Heart left ventricle (tissue), 16 donors: ENCODE measurements around the gene GABRB1. TPM values are rescaled to one million over a fixed set of nuclear protein-coding genes. Genes with fewer than 3 reads are reported as not detected.

Source experiments
- ATAC-seq, 4 donors: fragments of 200-7000 bp; cut with Tn5 transposase; one replicate each; pipeline ENCODE4 v1.9.1; 2020 to 2022; ENCODE audit warnings: moderate library complexity in 4 of 4, mild to moderate bottlenecking in 3 of 4, moderate number of reproducible peaks in 1 of 4
- DNase-seq, 5 donors: peaks; one replicate each; pipeline ENCODE4 v3.0.0-alpha.2; 2020
- H3K27ac ChIP-seq, 12 donors: fragments of 200-600 bp; sonication (generic) in 4 of 12; one replicate each; pipeline versions ENCODE4 v1.5.0 to v1.8.0; 2016 to 2022; ENCODE audit warnings: mild to moderate bottlenecking in 2 of 12
- H3K27me3 ChIP-seq, 9 donors: fragments of 200-600 bp; sonication (generic) in 2 of 9; one replicate each; pipeline versions ENCODE4 v1.5.1 to v1.8.0; 2016 to 2022; ENCODE audit warnings: mild to moderate bottlenecking in 3 of 9
- H3K36me3 ChIP-seq, 9 donors: fragments of 200-600 bp; sonication (generic) in 2 of 9; one replicate each; pipeline versions ENCODE4 v1.5.0 to v1.8.0; 2018 to 2022; ENCODE audit warnings: mild to moderate bottlenecking in 2 of 9
- H3K4me1 ChIP-seq, 12 donors: fragments of 200-600 bp; sonication (generic) in 4 of 12; one replicate each; pipeline versions ENCODE4 v1.5.0 to v1.8.0; 2016 to 2022; ENCODE audit warnings: mild to moderate bottlenecking in 3 of 12
- H3K4me3 ChIP-seq, 12 donors: fragments of 200-600 bp; sonication (generic) in 4 of 12; one replicate each; pipeline versions ENCODE4 v1.5.0 to v1.8.0; 2017 to 2022; ENCODE audit warnings: mild to moderate bottlenecking in 9 of 12, moderate library complexity in 4 of 12
- H3K9me3 ChIP-seq, 12 donors: fragments of 200-600 bp; sonication (generic) in 4 of 12; one replicate each; pipeline versions ENCODE4 v1.5.0 to v1.8.0; 2016 to 2022; ENCODE audit warnings: mild to moderate bottlenecking in 1 of 12
- POLR2A ChIP-seq, 2 donors: fragments of 450-650 bp; IDR thresholded peaks; one replicate each; pipeline ENCODE4 v1.6.1; 2017; ENCODE audit warnings: antibody characterized with exemption in 2 of 2, mild to moderate bottlenecking in 2 of 2, moderate library complexity in 2 of 2
- WGBS, 4 donors: extraction: QIAGEN DNeasy Blood & Tissue Kit in 2 of 4; methylation state at CpG; one replicate each; pipeline versions ENCODE4 v1.1.5 to v1.1.7; 2013 to 2018; 5-methylcytosine and 5-hydroxymethylcytosine counted together
- intact Hi-C, 10 donors: fragments of 100-400 bp; cut with DNase I; formaldehyde crosslinking; loops; one replicate each; pipeline versions ENCODE4 v1.11.1 to v1.14.2; 2022
- polyA plus RNA-seq, 2 donors: library from polyadenylated mRNA; stranded (reverse); fragments of 200-250 nt; gene quantifications; one replicate each; pipeline ENCODE4 v1.2.3, GENCODE V29; 2013
- total RNA-seq, 9 donors: library from RNA; depleted of rRNA in 2 of 9; stranded (reverse); fragments of >200 nt in 2 of 9; fragmentation: NEBNext Ultra II Directional in 3 of 9; extraction: Animal tissue kit (Norgen Biotek cat#: 25700) in 3 of 9; gene quantifications; one replicate each; pipeline versions ENCODE4 v1.1.0 to v1.2.4, GENCODE V29; 2016 to 2023
- TF ChIP-seq, protein P1 (sequence below), 12 donors: fragments of 200-600 bp; sonication (generic) in 4 of 12; IDR thresholded peaks; one replicate each; pipeline versions ENCODE4 v1.5.0 to v1.8.0; 2018 to 2022; ENCODE audit warnings: antibody characterized with exemption in 12 of 12, mild to moderate bottlenecking in 5 of 12
- donor health status: ischemic (EF 13 %, LVEDD 7.1; RV severe dilation, severe dysfunction).
- donor health status: healthy with polysubstance abuse.
- donor health status: DM: no; HTN: yes; CAD: no.
- donor health status: DM: no; HTN: no; CAD: no.
- donor health status: ischemic (EF 25% LVEDD 6.9; RV normal size, moderate dysfunction).
- donor health status: ischemic (EF 25% LVEDD 5.7; RV mildly dilated, moderate dysfunction).
- donor health status: healthy.
- donor health status: DM: yes; HTN: yes; CAD: no.
- donor health status: ischemic (EF 35%, LVEDD 5.7; RV mildly dilated, moderate dysfunction).
- donor health status: nonischemic (EF 11% LVEDD 7.7; RV severe dilation, severe dysfunction).
- donor health status: DM: yes; HTN: yes; CAD: no.
- donor health status: PGD.
- donor health status: ischemic (EF 29% LVEDD 5.4; RV normal size, mild dysfunction).
- donor health status: nonischemic (EF 23%, LVEDD 6.1; RV moderate dilation, normal function).

Gene GABRB1
- total and polyA plus RNA-seq, 11 donors = 1.0 to 13.6 (median 4.5) TPM

DNA sequence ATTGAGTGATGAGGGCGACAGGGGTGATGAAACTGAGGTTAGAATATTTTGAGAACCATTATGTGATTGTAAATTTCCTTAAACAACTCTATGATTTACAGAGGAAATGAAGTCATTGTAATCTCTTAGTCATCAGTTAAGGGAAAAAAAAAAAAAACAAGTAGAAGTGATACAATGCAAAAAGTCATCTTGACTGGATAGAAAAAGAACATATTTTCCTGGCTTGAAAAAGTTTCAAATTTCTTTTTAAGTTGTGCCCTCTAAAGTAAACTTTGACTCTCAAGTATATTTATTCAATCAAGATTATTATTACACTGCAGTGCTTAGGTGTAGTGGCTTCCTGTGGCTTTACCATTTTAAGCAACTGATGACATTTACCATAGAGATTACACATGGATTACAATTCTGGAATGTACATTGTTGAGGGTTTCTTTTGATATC, 40.6 kb downstream of the GABRB1 start:
- Histone ChIP-seq H3K27ac (no peak overlapping the region), H3K4me3 (no peak overlapping the region), H3K4me1 (peaks cover 0 to 5% (median 0%) of the 10 kb centered on the region in 12 donors), H3K27me3 (no peaks in the 10 kb centered on the region), H3K9me3 (no peaks in the 10 kb centered on the region), H3K36me3 (no peaks in the 10 kb centered on the region)
- 41 to 54% (median 49%) methylated on average over 1 of the region's 1 CpG for WGBS, 4 donors
- ATAC-seq (no peak), DNase-seq (no peak)
- TF ChIP-seq, protein P1, sequence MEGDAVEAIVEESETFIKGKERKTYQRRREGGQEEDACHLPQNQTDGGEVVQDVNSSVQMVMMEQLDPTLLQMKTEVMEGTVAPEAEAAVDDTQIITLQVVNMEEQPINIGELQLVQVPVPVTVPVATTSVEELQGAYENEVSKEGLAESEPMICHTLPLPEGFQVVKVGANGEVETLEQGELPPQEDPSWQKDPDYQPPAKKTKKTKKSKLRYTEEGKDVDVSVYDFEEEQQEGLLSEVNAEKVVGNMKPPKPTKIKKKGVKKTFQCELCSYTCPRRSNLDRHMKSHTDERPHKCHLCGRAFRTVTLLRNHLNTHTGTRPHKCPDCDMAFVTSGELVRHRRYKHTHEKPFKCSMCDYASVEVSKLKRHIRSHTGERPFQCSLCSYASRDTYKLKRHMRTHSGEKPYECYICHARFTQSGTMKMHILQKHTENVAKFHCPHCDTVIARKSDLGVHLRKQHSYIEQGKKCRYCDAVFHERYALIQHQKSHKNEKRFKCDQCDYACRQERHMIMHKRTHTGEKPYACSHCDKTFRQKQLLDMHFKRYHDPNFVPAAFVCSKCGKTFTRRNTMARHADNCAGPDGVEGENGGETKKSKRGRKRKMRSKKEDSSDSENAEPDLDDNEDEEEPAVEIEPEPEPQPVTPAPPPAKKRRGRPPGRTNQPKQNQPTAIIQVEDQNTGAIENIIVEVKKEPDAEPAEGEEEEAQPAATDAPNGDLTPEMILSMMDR (IDR thresholded peaks at IDR 0.05) = no peak
- no peak for TF ChIP-seq POLR2A (IDR thresholded peaks at IDR 0.05)
- intact Hi-C loops = no loop called here

DNA sequence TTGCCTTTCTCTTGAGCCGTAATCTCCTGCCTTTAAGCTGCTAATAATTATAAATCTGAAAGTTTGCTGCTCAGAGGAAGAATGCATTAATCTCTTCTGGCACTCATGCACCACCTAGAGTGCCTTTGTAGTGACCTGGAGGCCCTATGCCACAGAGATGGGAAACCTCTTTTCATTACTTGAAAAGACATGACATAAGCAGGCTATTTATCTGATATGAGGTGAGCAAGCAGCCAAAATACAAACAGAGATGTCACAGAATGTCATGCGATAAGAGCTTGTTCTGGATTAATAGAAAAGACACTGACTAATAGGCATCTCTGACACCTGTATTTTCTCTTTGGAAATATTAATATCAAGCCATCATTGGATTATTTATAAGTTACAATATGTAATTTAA, 42.3 kb downstream of the GABRB1 start:
- Histone ChIP-seq H3K9me3 (no peaks in the 10 kb centered on the region), H3K27ac (no peak overlapping the region), H3K27me3 (no peaks in the 10 kb centered on the region), H3K4me1 (peaks cover 0 to 5% (median 0%) of the 10 kb centered on the region in 12 donors), H3K36me3 (no peaks in the 10 kb centered on the region), H3K4me3 (no peak overlapping the region)
- intact Hi-C loops = no loop called here
- no peak for DNase-seq
- no peak for ATAC-seq
- WGBS, 4 donors = 84 to 92% (median 87%) methylated on average over 2 of the region's 2 CpGs
- TF ChIP-seq, protein P1 (IDR thresholded peaks at IDR 0.05) = no peak
- TF ChIP-seq POLR2A (IDR thresholded peaks at IDR 0.05) = no peak

DNA sequence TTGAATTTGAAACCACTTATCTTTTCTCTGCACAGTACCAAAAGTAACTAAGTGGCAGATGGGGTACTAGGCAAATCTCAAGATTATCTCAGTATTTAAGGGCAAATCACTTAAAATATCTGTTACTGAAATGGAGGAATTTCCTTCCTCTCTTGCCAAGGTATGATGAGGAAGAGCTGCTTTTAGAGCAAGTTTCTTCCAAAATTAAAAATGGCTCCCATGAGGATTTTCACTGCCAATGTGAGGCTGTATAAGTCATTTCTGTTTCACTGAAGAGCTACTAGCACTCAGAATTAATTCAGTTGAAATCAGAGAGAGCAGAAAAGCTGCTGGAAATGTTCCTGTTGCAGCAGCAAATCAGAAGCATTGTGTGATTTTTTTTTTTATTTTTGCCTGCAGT, 43.4 kb downstream of the GABRB1 start:
- intact Hi-C loops = no loop called here

DNA sequence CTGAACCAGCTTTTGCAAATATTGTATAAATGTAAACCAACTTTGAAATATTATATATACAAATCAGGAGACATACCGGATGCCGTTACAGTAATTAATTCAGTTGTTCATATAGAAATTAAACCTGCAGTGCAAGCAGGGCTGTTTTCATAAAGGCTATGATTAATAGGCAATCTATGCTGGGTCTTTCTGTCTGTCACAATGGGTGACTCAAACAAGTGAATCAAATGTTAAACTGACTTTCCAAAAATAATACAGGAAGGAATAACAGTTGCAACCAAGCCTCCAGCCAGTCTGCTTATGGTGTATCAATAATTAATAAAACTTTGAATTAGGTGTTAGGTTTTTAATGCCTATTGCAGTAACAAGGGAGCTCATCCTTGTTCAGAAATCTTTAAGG, 43.9 kb downstream of the GABRB1 start:
- Histone ChIP-seq H3K9me3 (no peaks in the 10 kb centered on the region), H3K36me3 (no peaks in the 10 kb centered on the region), H3K27ac (no peak overlapping the region), H3K27me3 (no peaks in the 10 kb centered on the region), H3K4me1 (peaks cover 0 to 5% (median 0%) of the 10 kb centered on the region in 12 donors), H3K4me3 (no peak overlapping the region)
- ATAC-seq (no peak), DNase-seq (no peak)
- TF ChIP-seq POLR2A (IDR thresholded peaks at IDR 0.05) = no peak
- intact Hi-C loops = no loop called here
- 87 to 95% (median 92%) methylated on average over 2 of the region's 2 CpGs for WGBS, 4 donors

More for the DNA sequence above, 43.4 kb downstream of the GABRB1 start:
- Histone ChIP-seq H3K36me3 (no peaks in the 10 kb centered on the region), H3K9me3 (no peaks in the 10 kb centered on the region), H3K4me1 (peaks cover 0 to 5% (median 0%) of the 10 kb centered on the region in 12 donors), H3K4me3 (no peak overlapping the region), H3K27me3 (no peaks in the 10 kb centered on the region), H3K27ac (no peak overlapping the region)
- TF ChIP-seq POLR2A (IDR thresholded peaks at IDR 0.05) = no peak
- TF ChIP-seq, protein P1 (IDR thresholded peaks at IDR 0.05) = no peak
- no peak for DNase-seq
- no peak for ATAC-seq

DNA sequence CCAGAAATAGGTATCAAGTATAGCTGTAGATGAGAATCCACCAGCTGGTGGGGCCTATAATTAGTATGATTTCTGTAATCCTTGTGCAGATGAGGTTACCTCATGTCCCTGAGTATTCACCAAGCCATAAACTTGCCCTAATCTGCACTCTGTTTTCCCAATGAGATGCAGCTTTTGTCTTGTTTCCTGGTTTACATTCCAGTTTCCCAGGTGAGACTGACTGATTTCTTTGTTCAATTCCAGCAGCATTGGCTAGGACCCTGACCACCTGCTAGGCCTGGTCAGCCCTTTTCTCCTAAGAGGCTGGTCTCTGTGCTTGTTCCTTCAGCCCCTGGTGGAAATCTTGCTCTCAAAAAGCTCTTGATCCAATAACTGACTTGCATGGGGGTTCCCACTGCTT, 44.6 kb downstream of the GABRB1 start:
- no peaks in the 10 kb centered on the region for H3K27me3 ChIP-seq
- no peak overlapping the region for H3K27ac ChIP-seq
- intact Hi-C loops = no loop called here
- peaks cover 0 to 5% (median 0%) of the 10 kb centered on the region in 12 donors for H3K4me1 ChIP-seq
- DNase-seq = no peak
- H3K9me3 ChIP-seq = no peaks in the 10 kb centered on the region
- TF ChIP-seq, protein P1 (IDR thresholded peaks at IDR 0.05) = no peak
- no peak for TF ChIP-seq POLR2A (IDR thresholded peaks at IDR 0.05)
- ATAC-seq = no peak
- no peak overlapping the region for H3K4me3 ChIP-seq
- H3K36me3 ChIP-seq = no peaks in the 10 kb centered on the region
